OCI-LY3 (cell line): ENCODE data around the gene SEC16A.

Source experiments
- H2AFZ ChIP-seq: fragments of 200-600, 300-600 bp; shearing (Covaris generic); 2 replicates; pipeline ENCODE4 v1.6.0; 2014; ENCODE audit warnings: antibody characterized with exemption, low read depth, low read length
- H3K27ac ChIP-seq: fragments of 200-600, 300-600 bp; sonication (generic); 2 replicates; pipeline ENCODE4 v1.5.1; 2014; ENCODE audit warnings: mild to moderate bottlenecking, low read length, moderate library complexity, mixed read lengths
- H3K27me3 ChIP-seq: fragments of 200-600, 300-600 bp; sonication (generic); 2 replicates; pipeline ENCODE4 v1.6.1; 2014; ENCODE audit warnings: low read depth, low read length, mixed read lengths
- H3K36me3 ChIP-seq: fragments of 200-600, 300-600 bp; sonication (generic); replicated peaks from 2 replicates; pipeline ENCODE3; 2014; ENCODE audit warnings: low read depth, low read length, mixed read lengths
- H3K4me1 ChIP-seq: fragments of 300-600, 200-600 bp; sonication (generic); 2 replicates; pipeline ENCODE4 v1.6.1; 2014; ENCODE audit warnings: low read length, mixed read lengths
- H3K4me2 ChIP-seq: fragments of 200-600, 300-600 bp; sonication (generic); 2 replicates; pipeline ENCODE4 v1.6.1; 2014; ENCODE audit warnings: low read length, mixed read lengths
- H3K4me3 ChIP-seq: fragments of 300-600, 200-600 bp; sonication (generic); 2 replicates; pipeline ENCODE4 v1.5.1; 2014; ENCODE audit warnings: antibody characterized with exemption, mild to moderate bottlenecking, low read length, moderate library complexity
- H3K79me2 ChIP-seq: fragments of 300-600, 200-600 bp; shearing (Covaris generic); 2 replicates; pipeline ENCODE4 v1.6.1; 2014; ENCODE audit warnings: mild to moderate bottlenecking, low read length, mixed read lengths
- H3K9ac ChIP-seq: fragments of 300-600, 200-600 bp; shearing (Covaris generic); 2 replicates; pipeline ENCODE4 v1.6.0; 2014; ENCODE audit warnings: mild to moderate bottlenecking, low read length, moderate library complexity
- H3K9me3 ChIP-seq: fragments of 200-600, 300-600 bp; shearing (Covaris generic); 2 replicates; pipeline ENCODE4 v1.6.1; 2014; ENCODE audit warnings: low read length, mixed read lengths; ENCODE audit not compliant: insufficient read depth
- H4K20me1 ChIP-seq: fragments of 200-600, 300-600 bp; sonication (generic); 2 replicates; pipeline ENCODE4 v1.6.1; 2016; ENCODE audit warnings: low read length, mixed read lengths; ENCODE audit not compliant: insufficient read depth
- CTCF ChIP-seq: fragments of 200-600, 300-600 bp; sonication (generic); IDR thresholded peaks from 2 replicates; pipeline ENCODE4 v1.5.1; 2014; ENCODE audit warnings: antibody characterized with exemption, low read length, low read depth
- EZH2phosphoT487 ChIP-seq: fragments of 200-600 bp; shearing (Covaris generic); IDR thresholded peaks from 2 replicates; pipeline ENCODE4 v1.6.1; 2018; ENCODE audit warnings: antibody characterized with exemption, mixed run types, low read depth

The SEC16A gene

GRCh38 chr9:136424750-136425362 lies 58.0 kb downstream of the SEC16A start:
- Histone ChIP-seq H3K4me2 (no peak overlapping the region), H3K4me3 (no peak overlapping the region), H3K27ac (no peak overlapping the region), H2AFZ (no peak overlapping the region), H3K4me1 (no peaks in the 10 kb centered on the region), H3K27me3 (no peaks in the 10 kb centered on the region), H3K79me2 (no peaks in the 10 kb centered on the region), H3K36me3 (peaks cover 19% of the 10 kb centered on the region), H3K9me3 (no peaks in the 10 kb centered on the region), H4K20me1 (no peaks in the 10 kb centered on the region), H3K9ac (no peak overlapping the region)
- TF ChIP-seq EZH2phosphoT487 (no peak), CTCF (no peak)

GRCh38 chr9:136423432-136424146 lies 59.3 kb downstream of the SEC16A start:
- TF ChIP-seq CTCF (no peak), EZH2phosphoT487 (no peak)
- Histone ChIP-seq H3K79me2 (no peaks in the 10 kb centered on the region), H3K9ac (no peak overlapping the region), H3K36me3 (peaks cover 18% of the 10 kb centered on the region), H4K20me1 (no peaks in the 10 kb centered on the region), H3K27me3 (no peaks in the 10 kb centered on the region), H3K4me3 (no peak overlapping the region), H3K27ac (no peak overlapping the region), H3K9me3 (no peaks in the 10 kb centered on the region), H3K4me2 (no peak overlapping the region), H2AFZ (no peak overlapping the region), H3K4me1 (no peaks in the 10 kb centered on the region)

GRCh38 chr9:136422876-136423275 lies 60.0 kb downstream of the SEC16A start:
- Histone ChIP-seq H2AFZ (no peak overlapping the region), H3K36me3 (peaks cover 22% of the 10 kb centered on the region), H4K20me1 (no peaks in the 10 kb centered on the region), H3K4me3 (no peak overlapping the region), H3K27ac (no peak overlapping the region), H3K4me2 (no peak overlapping the region), H3K9me3 (no peaks in the 10 kb centered on the region), H3K27me3 (no peaks in the 10 kb centered on the region), H3K9ac (no peak overlapping the region), H3K4me1 (no peaks in the 10 kb centered on the region), H3K79me2 (no peaks in the 10 kb centered on the region)
- TF ChIP-seq CTCF: no peak
- no peak for TF ChIP-seq EZH2phosphoT487

- TF ChIP-seq CTCF: no peak
- no peak for TF ChIP-seq EZH2phosphoT487
- Histone ChIP-seq H3K36me3 (peaks cover 27% of the 10 kb centered on the region), H3K27me3 (no peaks in the 10 kb centered on the region), H3K4me1 (no peaks in the 10 kb centered on the region), H3K4me3 (no peak overlapping the region), H3K4me2 (no peak overlapping the region), H2AFZ (no peak overlapping the region), H3K9me3 (no peaks in the 10 kb centered on the region), H3K27ac (no peak overlapping the region), H4K20me1 (no peaks in the 10 kb centered on the region), H3K79me2 (no peaks in the 10 kb centered on the region), H3K9ac (no peak overlapping the region)
These were observed 61.0 kb downstream of the SEC16A start for GRCh38 chr9:136421791-136422190.
